ENCODE measurements around the gene ZNF385B.

The ZNF385B gene

GRCh38 chr2:179686718-179687342 lies 174.6 kb downstream of the ZNF385B start:
- TF ChIP-seq CTCF (IDR thresholded peaks at IDR 0.05): no peak
- no peaks in the 10 kb centered on the region for H3K27me3 ChIP-seq
- H3K4me3 ChIP-seq (ENCODE audit: low read depth in 1 of 2, low read length in 1 of 2): no peak overlapping the region
- H3K36me3 ChIP-seq: no peaks in the 10 kb centered on the region
- H3K9me3 ChIP-seq: no peaks in the 10 kb centered on the region
- no peaks in the 10 kb centered on the region for H3K4me1 ChIP-seq (ENCODE audit: control insufficient read depth in 1 of 2, insufficient read depth in 1 of 2, low read depth in 1 of 2, low read length in 1 of 2)
- H3K27ac ChIP-seq: no peak overlapping the region

- Histone ChIP-seq H3K36me3 (no peaks in the 10 kb centered on the region), H3K27ac (no peak overlapping the region), H3K4me3 (ENCODE audit: low read depth in 1 of 2, low read length in 1 of 2) (no peak overlapping the region), H3K9me3 (no peaks in the 10 kb centered on the region), H3K27me3 (no peaks in the 10 kb centered on the region), H3K4me1 (ENCODE audit: control insufficient read depth in 1 of 2, insufficient read depth in 1 of 2, low read depth in 1 of 2, low read length in 1 of 2) (no peaks in the 10 kb centered on the region)
- no peak for TF ChIP-seq CTCF (IDR thresholded peaks at IDR 0.05)
Measured at GRCh38 chr2:179686069-179686468, 175.3 kb downstream of the ZNF385B start.

GRCh38 chr2:179685146-179685545 lies 176.3 kb downstream of the ZNF385B start:
- Histone ChIP-seq H3K36me3 (no peaks in the 10 kb centered on the region), H3K9me3 (no peaks in the 10 kb centered on the region), H3K4me1 (ENCODE audit: control insufficient read depth in 1 of 2, insufficient read depth in 1 of 2, low read depth in 1 of 2, low read length in 1 of 2) (no peaks in the 10 kb centered on the region), H3K4me3 (ENCODE audit: low read depth in 1 of 2, low read length in 1 of 2) (no peak overlapping the region), H3K27me3 (no peaks in the 10 kb centered on the region), H3K27ac (no peak overlapping the region)
- TF ChIP-seq CTCF (IDR thresholded peaks at IDR 0.05): no peak

DNA sequence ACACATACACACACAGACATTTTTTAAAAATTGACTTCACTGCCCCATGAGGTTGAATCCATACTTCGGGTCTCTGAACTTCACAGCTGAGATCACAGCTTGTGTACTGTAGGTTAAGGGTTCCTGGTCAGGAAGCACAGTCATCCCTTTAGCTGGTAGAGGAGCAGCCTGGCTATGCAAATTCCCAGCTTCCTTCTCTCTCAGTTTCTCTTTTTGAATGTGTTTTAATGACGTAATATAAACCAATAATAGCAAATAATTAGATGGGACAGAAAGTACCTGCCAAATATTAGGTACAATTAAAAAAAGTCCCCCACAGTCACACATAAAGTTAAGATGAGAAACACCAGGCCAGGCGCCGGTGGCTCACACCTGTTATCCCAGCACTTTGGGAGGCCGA lies 178.7 kb downstream of the ZNF385B start:
- no peak overlapping the region for H3K4me3 ChIP-seq (ENCODE audit: low read depth in 1 of 2, low read length in 1 of 2)
- no peak for TF ChIP-seq CTCF (IDR thresholded peaks at IDR 0.05)

DNA sequence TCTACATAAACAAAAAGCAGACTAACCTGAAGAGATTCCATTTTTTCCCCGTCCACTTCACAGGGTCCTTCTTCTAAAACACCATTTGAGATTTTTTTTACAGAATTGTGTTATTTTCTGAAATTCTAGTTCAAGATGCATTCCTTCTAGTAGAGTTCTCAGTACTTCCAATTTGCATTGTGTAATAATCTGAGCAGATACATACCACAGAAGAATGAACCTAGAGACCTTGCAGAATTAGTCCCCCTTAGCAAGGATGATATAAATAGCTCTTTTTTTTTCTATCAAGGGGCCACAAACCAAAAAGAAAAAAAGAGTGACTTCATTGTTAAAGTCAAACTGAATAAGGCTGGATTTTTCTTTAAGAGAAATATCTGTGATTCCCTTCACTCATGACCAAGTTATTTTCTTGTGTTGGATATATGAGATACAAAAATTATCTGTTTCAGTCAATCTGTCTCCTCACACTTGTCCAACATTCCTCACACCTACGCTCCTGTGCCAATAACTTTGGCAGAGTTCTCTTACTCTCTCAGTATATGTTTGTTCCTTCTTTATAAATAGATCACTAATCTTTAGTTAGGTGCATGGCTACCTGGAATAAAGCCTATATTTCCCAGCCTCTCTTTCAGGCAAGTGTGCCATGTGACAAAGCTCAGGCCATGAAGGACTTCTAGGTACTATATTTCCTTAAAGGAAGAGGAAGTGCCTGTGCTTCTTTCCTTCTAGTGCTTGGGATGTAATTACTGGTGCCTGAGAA lies 183.5 kb downstream of the ZNF385B start:
- H3K27ac ChIP-seq: no peak overlapping the region
- H3K4me1 ChIP-seq (ENCODE audit: control insufficient read depth in 1 of 2, insufficient read depth in 1 of 2, low read depth in 1 of 2, low read length in 1 of 2): no peaks in the 10 kb centered on the region
- no peak for TF ChIP-seq CTCF (IDR thresholded peaks at IDR 0.05)

More for the DNA sequence above, 178.7 kb downstream of the ZNF385B start:
- no peaks in the 10 kb centered on the region for H3K27me3 ChIP-seq
- H3K4me1 ChIP-seq (ENCODE audit: control insufficient read depth in 1 of 2, insufficient read depth in 1 of 2, low read depth in 1 of 2, low read length in 1 of 2): no peaks in the 10 kb centered on the region
- no peaks in the 10 kb centered on the region for H3K36me3 ChIP-seq
- H3K27ac ChIP-seq: no peak overlapping the region
- H3K9me3 ChIP-seq: no peaks in the 10 kb centered on the region

More for the DNA sequence above, 183.5 kb downstream of the ZNF385B start:
- Histone ChIP-seq H3K9me3 (no peaks in the 10 kb centered on the region), H3K36me3 (no peaks in the 10 kb centered on the region), H3K27me3 (no peaks in the 10 kb centered on the region), H3K4me3 (ENCODE audit: low read depth in 1 of 2, low read length in 1 of 2) (no peak overlapping the region)
